ENCODE results near the gene THAP4. TPM values are rescaled to one million over a fixed set of nuclear protein-coding genes. Genes with fewer than 3 reads are reported as not detected.

The THAP4 gene
- polyA plus RNA-seq, 1 donor (not counting 4 experiments of a cell fraction or from before 2014, with no cell fraction given): 30.3 TPM

GRCh38 chr2:241569831-241570281, 67.1 kb downstream of the THAP4 start:
- TF ChIP-seq EZH2 (IDR thresholded peaks at IDR 0.05; ENCODE audit: low read length): no peak
- TF ChIP-seq CTCF (optimal IDR thresholded peaks at IDR 0.05 in 1 of 3, IDR thresholded peaks at IDR 0.05 in 1 of 3, conservative IDR thresholded peaks at IDR 0.05 in 1 of 3; ENCODE audit: extremely low read depth in 1 of 3, insufficient read depth in 2 of 3, low read length in 3 of 3): no peak
- Histone ChIP-seq H3K79me2 (ENCODE audit: control insufficient read depth, insufficient read depth, low read length) (peaks cover 24% of the 10 kb centered on the region), H3K9me1 (ENCODE audit: control insufficient read depth, extremely low read depth, insufficient read depth, low read length) (no peaks in the 10 kb centered on the region), H3K4me1 (ENCODE audit: control insufficient read depth, extremely low read depth, insufficient read depth, low read length) (no peaks in the 10 kb centered on the region), H3K9me3 (ENCODE audit: control insufficient read depth, low read depth, low read length) (no peaks in the 10 kb centered on the region), H3K4me2 (ENCODE audit: control insufficient read depth, extremely low read depth, insufficient read depth, low read depth, low read length) (no peak overlapping the region), H3K27me3 (ENCODE audit: control insufficient read depth, extremely low read depth, insufficient read depth, low read length) (no peaks in the 10 kb centered on the region), H3K4me3 (ENCODE audit: control insufficient read depth in 2 of 3, extremely low read depth in 1 of 3, insufficient read depth in 2 of 3, low read depth in 1 of 3, low read length in 3 of 3) (no peak overlapping the region), H3K27ac (ENCODE audit: control insufficient read depth, insufficient read depth, low read length) (no peak overlapping the region), H3K9ac (ENCODE audit: control insufficient read depth, extremely low read depth, insufficient read depth, low read length) (no peak overlapping the region), H3K36me3 (ENCODE audit: control insufficient read depth in 2 of 2, extremely low read depth in 1 of 2, insufficient read depth in 2 of 2, low read length in 2 of 2) (peaks cover 6 to 12% of the 10 kb centered on the region in 2 experiments), H2AFZ (ENCODE audit: control insufficient read depth, low read length) (no peak overlapping the region), H4K20me1 (ENCODE audit: control insufficient read depth, extremely low read depth, insufficient read depth, low read length) (peaks cover 1% of the 10 kb centered on the region)
- dilution Hi-C loops (cut with MboI; ENCODE audit: extremely low pct_ligation_motif_present, low sequenced_read_pairs): no loop called here
- DNase-seq (ENCODE audit: low read depth, low spot score): no peak
- FAIRE-seq: no peak

- DNase-seq (ENCODE audit: low read depth, low spot score): no peak
- Histone ChIP-seq H2AFZ (ENCODE audit: control insufficient read depth, low read length) (no peak overlapping the region), H3K4me3 (ENCODE audit: control insufficient read depth in 2 of 3, extremely low read depth in 1 of 3, insufficient read depth in 2 of 3, low read depth in 1 of 3, low read length in 3 of 3) (no peak overlapping the region), H3K36me3 (ENCODE audit: control insufficient read depth in 2 of 2, extremely low read depth in 1 of 2, insufficient read depth in 2 of 2, low read length in 2 of 2) (peaks cover 7 to 11% of the 10 kb centered on the region in 2 experiments), H3K9me1 (ENCODE audit: control insufficient read depth, extremely low read depth, insufficient read depth, low read length) (no peaks in the 10 kb centered on the region), H3K4me2 (ENCODE audit: control insufficient read depth, extremely low read depth, insufficient read depth, low read depth, low read length) (no peak overlapping the region), H3K9me3 (ENCODE audit: control insufficient read depth, low read depth, low read length) (no peaks in the 10 kb centered on the region), H3K9ac (ENCODE audit: control insufficient read depth, extremely low read depth, insufficient read depth, low read length) (no peak overlapping the region), H3K4me1 (ENCODE audit: control insufficient read depth, extremely low read depth, insufficient read depth, low read length) (peaks cover 3% of the 10 kb centered on the region), H4K20me1 (ENCODE audit: control insufficient read depth, extremely low read depth, insufficient read depth, low read length) (no peaks in the 10 kb centered on the region), H3K79me2 (ENCODE audit: control insufficient read depth, insufficient read depth, low read length) (peaks cover 35% of the 10 kb centered on the region), H3K27me3 (ENCODE audit: control insufficient read depth, extremely low read depth, insufficient read depth, low read length) (no peaks in the 10 kb centered on the region), H3K27ac (ENCODE audit: control insufficient read depth, insufficient read depth, low read length) (no peak overlapping the region)
- TF ChIP-seq EZH2 (IDR thresholded peaks at IDR 0.05; ENCODE audit: low read length): no peak
- TF ChIP-seq CTCF (optimal IDR thresholded peaks at IDR 0.05 in 1 of 3, IDR thresholded peaks at IDR 0.05 in 1 of 3, conservative IDR thresholded peaks at IDR 0.05 in 1 of 3; ENCODE audit: extremely low read depth in 1 of 3, insufficient read depth in 2 of 3, low read length in 3 of 3): no peak
- dilution Hi-C loops (cut with MboI; ENCODE audit: extremely low pct_ligation_motif_present, low sequenced_read_pairs): no loop called here
- FAIRE-seq: no peak
These were observed 68.2 kb downstream of the THAP4 start for GRCh38 chr2:241568726-241569125.

Measured in keratinocyte (primary cell).